Esophagus muscularis mucosa (tissue), 4 donors: ENCODE measurements around the gene RPLP2.

Experiments used
- CTCF ChIP-seq, 3 experiments: fragments of 200-600 bp in 2 of 3; fragments of 450-650 bp in 1 of 3; sonication (generic) in 2 of 3; IDR thresholded peaks; one replicate each; pipeline ENCODE4 v1.5.1; 2017 to 2019; ENCODE audit warnings: antibody characterized with exemption in 3 of 3, mild to moderate bottlenecking in 2 of 3, moderate library complexity in 1 of 3
- EP300 ChIP-seq: sonication (generic); formaldehyde crosslinking; IDR thresholded peaks from one replicate; pipeline ENCODE4 v1.6.1; 2017; ENCODE audit warnings: antibody characterized with exemption
- POLR2A ChIP-seq: fragments of 450-650 bp; IDR thresholded peaks from one replicate; pipeline ENCODE4 v1.6.1; 2017; ENCODE audit warnings: antibody characterized with exemption, moderate library complexity, mild to moderate bottlenecking, low read depth
- POLR2AphosphoS5 ChIP-seq, 2 donors: sonication (generic); formaldehyde crosslinking; IDR thresholded peaks; one replicate each; pipeline ENCODE4 v1.6.1; 2017; ENCODE audit warnings: antibody characterized with exemption in 2 of 2

GRCh38 chr11:774873-775592 is 34.7 kb upstream of the RPLP2 start:
- TF ChIP-seq POLR2A (no peak), CTCF (IDR thresholded peaks at IDR 0.05) (no peak), POLR2AphosphoS5 (IDR thresholded peaks at IDR 0.05) (no peak), EP300 (no peak)
